CD4-positive, CD25-positive, alpha-beta regulatory T cell (primary cell): ENCODE results near the gene OLFML2A. TPM values are rescaled to one million over a fixed set of nuclear protein-coding genes. Genes with fewer than 3 reads are reported as not detected.
"Not testable (repeated sequence)": the region's sequence is repeated elsewhere in the genome, so short reads cannot be mapped to it uniquely, and the experiment has no call there.

Experiments
- ATAC-seq, 2 donors: fragments of 150-1000 bp; cut with Tn5 transposase; one replicate each; pipeline ENCODE4 v1.10.0; 2021; ENCODE audit warnings: low read depth in 2 of 2, moderate number of reproducible peaks in 2 of 2, moderate library complexity in 1 of 2
- DNase-seq, 3 donors: peaks; one replicate each; pipeline versions ENCODE4 v3.0.0 to v3.0.0-alpha.2; 2012 to 2022; ENCODE audit warnings: mixed read lengths in 1 of 3
- H3K27ac ChIP-seq: one replicate; pipeline ENCODE4 v1.7.0; 2013; ENCODE audit warnings: mild to moderate bottlenecking, low read length; ENCODE audit not compliant: insufficient read depth, poor library complexity, severe bottlenecking
- H3K27me3 ChIP-seq: one replicate; pipeline ENCODE4 v1.7.0; 2013; ENCODE audit warnings: low read length; ENCODE audit not compliant: control insufficient read depth, insufficient read depth
- H3K36me3 ChIP-seq: one replicate; pipeline ENCODE4 v1.7.0; 2013; ENCODE audit warnings: mild to moderate bottlenecking, low read length, moderate library complexity; ENCODE audit not compliant: control insufficient read depth, insufficient read depth
- H3K4me1 ChIP-seq: 2 replicates; pipeline ENCODE4 v1.7.0; 2013; ENCODE audit warnings: mild to moderate bottlenecking, low read length; ENCODE audit not compliant: insufficient read depth, control insufficient read depth, poor library complexity, severe bottlenecking
- H3K4me3 ChIP-seq: one replicate; pipeline ENCODE4 v1.7.0; 2013; ENCODE audit warnings: low read depth, mild to moderate bottlenecking, low read length, moderate library complexity
- H3K9me3 ChIP-seq, 2 experiments: 1 replicate in 1 of 2; 2 replicates in 1 of 2; pipeline ENCODE4 v1.7.0; 2013; ENCODE audit warnings: low read length in 2 of 2, mild to moderate bottlenecking in 1 of 2, moderate library complexity in 1 of 2; ENCODE audit not compliant: control insufficient read depth in 2 of 2
- H3K27ac Mint-ChIP-seq, 3 donors: one replicate each; pipeline ENCODE4 v1.8.0; 2020 to 2022; ENCODE audit warnings: mild to moderate bottlenecking in 3 of 3, mixed read lengths in 3 of 3, moderate library complexity in 2 of 3
- H3K27me3 Mint-ChIP-seq: one replicate; pipeline ENCODE4 v1.8.0; 2022; ENCODE audit warnings: mild to moderate bottlenecking, mixed read lengths
- H3K36me3 Mint-ChIP-seq: one replicate; pipeline ENCODE4 v1.8.0; 2020; ENCODE audit warnings: mixed read lengths
- H3K4me1 Mint-ChIP-seq, 4 donors: one replicate each; pipeline ENCODE4 v1.8.0; 2020 to 2022; ENCODE audit warnings: mixed read lengths in 4 of 4, mild to moderate bottlenecking in 1 of 4
- H3K4me3 Mint-ChIP-seq, 4 donors: one replicate each; pipeline ENCODE4 v1.8.0; 2020 to 2022; ENCODE audit warnings: mild to moderate bottlenecking in 4 of 4, mixed read lengths in 4 of 4, moderate library complexity in 3 of 4
- H3K9me3 Mint-ChIP-seq, 7 donors: one replicate each; pipeline ENCODE4 v1.8.0; 2020 to 2022; ENCODE audit warnings: mixed read lengths in 7 of 7, mild to moderate bottlenecking in 3 of 7, moderate library complexity in 2 of 7
- polyA plus RNA-seq, 4 donors: library from polyadenylated mRNA; unstranded; fragments of 300-500 nt; fragmentation: Illumina TruSeq; gene quantifications; one replicate each; pipeline ENCODE4 v1.2.3, GENCODE V29; 2021
- total RNA-seq: library from RNA; stranded (reverse); gene quantifications from one replicate; pipeline ENCODE4 v1.2.3, GENCODE V29; 2022

The OLFML2A gene
- total RNA-seq (not detected), polyA plus RNA-seq (not detected)

DNA sequence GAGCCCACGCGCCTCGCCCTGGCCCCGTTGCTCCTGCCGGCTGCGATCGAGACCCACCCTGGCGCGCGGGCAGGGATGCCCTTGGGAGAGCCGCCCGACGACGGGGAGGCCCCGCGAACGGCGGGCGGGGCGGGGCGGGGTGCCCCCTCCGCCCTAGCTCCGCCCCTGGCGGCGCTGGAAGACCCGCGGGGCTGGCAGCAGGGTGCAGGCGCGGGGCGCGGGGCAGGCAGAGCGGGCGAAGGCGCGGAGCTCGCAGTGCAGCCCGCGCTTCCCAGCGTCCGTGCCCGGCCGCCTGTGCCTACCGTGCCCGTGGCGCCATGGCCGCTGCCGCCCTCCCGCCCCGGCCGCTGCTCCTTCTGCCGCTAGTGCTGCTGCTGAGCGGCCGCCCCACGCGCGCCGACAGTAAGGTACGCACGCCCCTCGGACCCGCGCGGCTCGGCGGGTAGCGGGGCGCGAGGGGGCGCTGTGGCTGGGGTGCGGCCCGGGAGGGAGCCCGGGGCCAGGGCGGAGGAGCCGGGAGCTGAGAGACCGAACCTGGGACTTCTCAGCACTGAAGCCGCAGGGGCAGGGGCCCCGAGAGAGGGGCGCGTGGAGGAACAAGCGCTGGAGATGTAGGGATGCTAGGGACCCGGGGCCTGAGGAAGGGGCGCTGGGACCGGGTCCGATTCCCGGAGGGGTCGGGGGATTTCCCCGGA is at the start of gene OLFML2A:
TSS of gene OLFML2A (plus strand) at position 180 of the 695 bp plus-strand sequence. CDS start at position 318, 138 bp downstream.
- Mint-ChIP-seq H3K4me3 (peak within 1 kb of the TSS in 2 of 4 donors; percentile 56 to 74), H3K36me3 (no peaks in the 10 kb centered on the region), H3K4me1 (peaks cover 0 to 40% (median 22%) of the 10 kb centered on the region in 4 donors), H3K27ac (peak within 1 kb of the TSS in 1 of 3 donors; percentile 46), H3K9me3 (no peaks in the 10 kb centered on the region), H3K27me3 (peaks cover 39% of the 10 kb centered on the region)
- Histone ChIP-seq H3K4me3 (no peak within 1 kb of the TSS), H3K9me3 (no peaks in the 10 kb centered on the region), H3K4me1 (peaks cover 10% of the 10 kb centered on the region), H3K27me3 (peaks cover 10% of the 10 kb centered on the region), H3K36me3 (no peaks in the 10 kb centered on the region), H3K27ac (no peak within 1 kb of the TSS)
- peak in 1 of 2 donors; percentile 22 for ATAC-seq
- DNase-seq = peak in 2 of 3 donors; percentile 14 to 15

GRCh38 chr9:124730772-124731171 is 46.2 kb upstream of the OLFML2A start:
- Mint-ChIP-seq H3K27me3 (peaks cover 28% of the 10 kb centered on the region), H3K4me1 (no peaks in the 10 kb centered on the region), H3K9me3 (peaks cover 0 to 2% (median 0%) of the 10 kb centered on the region in 7 donors), H3K27ac (no peak overlapping the region), H3K36me3 (no peaks in the 10 kb centered on the region), H3K4me3 (no peak overlapping the region)
- Histone ChIP-seq H3K27ac (no peak overlapping the region), H3K27me3 (peaks cover 2% of the 10 kb centered on the region), H3K4me1 (no peaks in the 10 kb centered on the region), H3K9me3 (no peaks in the 10 kb centered on the region), H3K36me3 (no peaks in the 10 kb centered on the region), H3K4me3 (no peak overlapping the region)
- DNase-seq (no peak), ATAC-seq (no peak)

GRCh38 chr9:124733964-124734740 is 42.8 kb upstream of the OLFML2A start:
- Histone ChIP-seq H3K4me3 (no peak overlapping the region), H3K27ac (no peak overlapping the region), H3K9me3 (no peaks in the 10 kb centered on the region), H3K4me1 (no peaks in the 10 kb centered on the region), H3K36me3 (no peaks in the 10 kb centered on the region), H3K27me3 (peaks cover 2% of the 10 kb centered on the region)
- Mint-ChIP-seq H3K4me3 (no peak overlapping the region), H3K36me3 (no peaks in the 10 kb centered on the region), H3K4me1 (no peaks in the 10 kb centered on the region), H3K27ac (no peak overlapping the region), H3K27me3 (peaks cover 9% of the 10 kb centered on the region), H3K9me3 (peaks cover 0 to 2% (median 0%) of the 10 kb centered on the region in 7 donors)
- ATAC-seq (no peak), DNase-seq (no peak)

DNA sequence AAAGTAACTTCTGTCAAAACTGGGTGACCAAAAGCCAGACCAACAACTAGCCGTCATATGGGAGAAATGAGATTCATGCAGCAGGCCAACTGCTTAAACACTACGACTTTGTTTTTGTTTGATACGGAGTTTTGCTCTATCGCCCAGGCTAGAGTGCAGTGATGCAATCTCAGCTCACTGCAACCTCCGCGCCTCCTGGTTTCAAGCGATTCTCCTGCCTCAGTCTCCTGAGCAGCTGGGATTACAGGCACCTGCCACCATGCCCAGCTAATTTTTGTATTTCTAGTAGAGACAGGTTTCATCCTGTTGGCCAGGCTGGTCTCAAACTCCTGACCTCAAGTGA is 42.2 kb upstream of the OLFML2A start:
- not testable (repeated sequence) for H3K4me1 Mint-ChIP-seq, ATAC-seq, DNase-seq, H3K36me3 Mint-ChIP-seq, H3K27ac ChIP-seq, H3K4me3 Mint-ChIP-seq, H3K4me3 ChIP-seq, H3K27ac Mint-ChIP-seq, H3K9me3 ChIP-seq, H3K4me1 ChIP-seq, H3K27me3 ChIP-seq, H3K27me3 Mint-ChIP-seq, H3K36me3 ChIP-seq, H3K9me3 Mint-ChIP-seq

DNA sequence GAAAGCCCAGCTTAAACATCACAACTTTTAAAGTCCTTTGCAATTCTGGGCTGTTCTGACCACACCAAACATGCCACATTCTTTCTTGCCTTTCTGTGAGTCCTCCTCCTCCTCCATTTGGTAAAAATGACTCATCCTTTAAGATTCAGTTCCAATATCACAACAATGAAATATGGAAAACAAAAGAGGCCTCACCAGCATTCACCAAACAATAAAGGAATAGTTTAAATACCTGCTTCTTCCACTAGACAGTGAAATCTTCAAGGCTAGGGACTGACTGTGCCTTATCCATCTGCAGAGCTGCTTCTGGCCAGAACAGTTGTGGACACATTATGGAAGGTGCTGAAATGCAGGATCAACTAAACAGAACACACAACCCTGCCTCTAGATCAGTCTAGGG is 41.8 kb upstream of the OLFML2A start:
- peaks cover 9% of the 10 kb centered on the region for H3K27me3 Mint-ChIP-seq
- H3K4me1 Mint-ChIP-seq = no peaks in the 10 kb centered on the region
- H3K4me3 Mint-ChIP-seq = no peak overlapping the region

GRCh38 chr9:124738075-124738474 is 38.9 kb upstream of the OLFML2A start:
- not testable (repeated sequence) for H3K4me3 ChIP-seq, H3K9me3 Mint-ChIP-seq, H3K4me1 ChIP-seq, DNase-seq, H3K36me3 ChIP-seq, H3K9me3 ChIP-seq, H3K4me1 Mint-ChIP-seq, H3K4me3 Mint-ChIP-seq, H3K27me3 ChIP-seq, H3K36me3 Mint-ChIP-seq, H3K27ac ChIP-seq, ATAC-seq, H3K27ac Mint-ChIP-seq
- peaks cover 13% of the 10 kb centered on the region for H3K27me3 Mint-ChIP-seq

More for the DNA sequence above, 41.8 kb upstream of the OLFML2A start:
- H3K36me3 Mint-ChIP-seq = no peaks in the 10 kb centered on the region
- Histone ChIP-seq H3K36me3 (no peaks in the 10 kb centered on the region), H3K4me1 (no peaks in the 10 kb centered on the region), H3K4me3 (no peak overlapping the region), H3K27me3 (peaks cover 4% of the 10 kb centered on the region), H3K9me3 (no peaks in the 10 kb centered on the region), H3K27ac (no peak overlapping the region)
- H3K9me3 Mint-ChIP-seq = peaks cover 0 to 2% (median 0%) of the 10 kb centered on the region in 7 donors
- ATAC-seq (no peak), DNase-seq (no peak)
- H3K27ac Mint-ChIP-seq = no peak overlapping the region

GRCh38 chr9:124739360-124739759 is 37.6 kb upstream of the OLFML2A start:
- Histone ChIP-seq H3K27ac (no peak overlapping the region), H3K4me1 (no peaks in the 10 kb centered on the region), H3K4me3 (no peak overlapping the region), H3K36me3 (no peaks in the 10 kb centered on the region), H3K27me3 (peaks cover 7% of the 10 kb centered on the region), H3K9me3 (no peaks in the 10 kb centered on the region)
- H3K27me3 Mint-ChIP-seq = peaks cover 8% of the 10 kb centered on the region
- no peak overlapping the region for H3K27ac Mint-ChIP-seq
- no peaks in the 10 kb centered on the region for H3K9me3 Mint-ChIP-seq
- H3K36me3 Mint-ChIP-seq = no peaks in the 10 kb centered on the region
- ATAC-seq (no peak), DNase-seq (no peak)
- no peak overlapping the region for H3K4me3 Mint-ChIP-seq
- no peaks in the 10 kb centered on the region for H3K4me1 Mint-ChIP-seq
